Neuron (in vitro differentiated cells): ENCODE measurements around the gene CCDC27.

Source experiments
- H2AFZ ChIP-seq: one replicate; pipeline ENCODE4 v1.6.1; 2013; ENCODE audit warnings: low read depth, mild to moderate bottlenecking, inconsistent platforms, low read length, moderate library complexity
- H3K27me3 ChIP-seq: one replicate; pipeline ENCODE4 v1.6.1; 2013; ENCODE audit warnings: low read length; ENCODE audit not compliant: insufficient read depth
- H3K36me3 ChIP-seq: one replicate; pipeline ENCODE4 v1.6.1; 2013; ENCODE audit warnings: low read length; ENCODE audit not compliant: insufficient read depth
- H3K4me1 ChIP-seq: one replicate; pipeline ENCODE4 v1.6.1; 2013; ENCODE audit warnings: low read length; ENCODE audit not compliant: insufficient read depth
- H3K4me3 ChIP-seq: 2 replicates; pipeline ENCODE4 v1.5.1; 2013; ENCODE audit warnings: mild to moderate bottlenecking, low read length, moderate library complexity
- H3K9me3 ChIP-seq: one replicate; pipeline ENCODE4 v1.6.1; 2013; ENCODE audit warnings: low read length

The CCDC27 gene

GRCh38 chr1:3752400-3752945, at the start of gene CCDC27:
Gene CCDC27, plus strand, starts transcription at chr1:3752450. Its CDS starts 32 bp downstream, at chr1:3752482.
- Histone ChIP-seq H3K27me3 (peaks cover 20% of the 10 kb centered on the region), H3K4me3 (no peak within 1 kb of the TSS), H3K9me3 (no peaks in the 10 kb centered on the region), H3K36me3 (no peaks in the 10 kb centered on the region), H3K4me1 (no peaks in the 10 kb centered on the region), H2AFZ (no peak within 1 kb of the TSS)

DNA sequence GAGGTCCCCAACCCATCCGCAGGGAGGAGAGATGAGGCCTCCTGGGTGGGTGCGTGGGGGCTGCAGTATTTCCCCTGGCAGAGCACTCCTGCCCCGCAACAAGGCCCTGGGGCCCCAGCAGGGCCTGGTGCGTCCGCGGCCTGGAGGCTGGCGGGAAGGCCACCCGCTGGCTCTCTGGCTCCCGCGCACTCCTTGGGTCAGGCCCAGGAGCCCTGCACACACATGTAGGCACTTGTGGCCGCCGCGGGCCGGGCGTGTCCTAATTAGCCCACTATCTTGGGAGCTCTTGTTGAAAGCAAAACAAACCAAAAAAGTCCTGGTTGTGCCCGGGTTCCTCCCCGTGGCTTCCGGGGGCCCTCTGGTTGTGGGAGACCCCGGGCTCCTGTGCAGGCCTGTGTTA, 49.7 kb upstream of the CCDC27 start:
- H3K4me3 ChIP-seq: no peak overlapping the region
- H3K4me1 ChIP-seq: peaks cover 10% of the 10 kb centered on the region
- H3K36me3 ChIP-seq: no peaks in the 10 kb centered on the region
- no peak overlapping the region for H2AFZ ChIP-seq
- H3K9me3 ChIP-seq: no peaks in the 10 kb centered on the region
- H3K27me3 ChIP-seq: peaks cover 57% of the 10 kb centered on the region

DNA sequence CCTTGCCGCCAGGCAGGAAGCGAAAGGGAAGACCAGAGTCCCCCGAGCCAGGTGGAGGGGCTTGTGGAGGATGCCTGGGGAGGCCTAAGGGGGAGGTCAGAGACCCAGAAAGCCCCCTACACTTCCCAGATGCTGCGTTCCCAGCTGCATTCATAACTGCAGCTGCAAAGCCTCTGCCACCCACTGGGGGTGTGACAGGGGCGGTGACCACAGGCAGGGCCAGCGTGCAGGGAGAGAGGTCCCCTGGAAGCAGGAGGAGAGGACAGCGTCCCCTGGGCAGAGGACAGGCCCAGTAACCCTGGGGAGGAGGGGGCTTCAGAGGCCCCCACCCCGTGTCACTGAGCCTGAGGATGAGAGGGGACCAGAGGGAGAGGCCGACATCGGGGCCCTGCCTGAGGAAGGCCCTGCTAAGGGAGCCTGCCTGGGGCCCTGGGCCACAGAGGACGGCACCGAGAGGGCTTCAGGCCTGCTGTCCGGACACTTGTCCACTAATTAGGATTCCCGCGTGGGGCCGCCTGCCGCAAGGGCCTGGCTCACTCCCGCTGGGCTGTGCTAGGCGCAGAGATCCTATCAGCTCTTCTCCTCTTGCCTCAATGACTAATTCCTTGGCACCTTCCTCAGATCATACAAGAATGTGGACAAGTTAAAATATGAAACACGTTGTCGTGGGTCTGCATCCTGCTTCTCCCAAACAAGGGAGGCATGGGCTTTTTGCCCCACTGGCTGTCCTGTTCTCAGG, 49.1 kb upstream of the CCDC27 start:
- H3K36me3 ChIP-seq: no peaks in the 10 kb centered on the region

DNA sequence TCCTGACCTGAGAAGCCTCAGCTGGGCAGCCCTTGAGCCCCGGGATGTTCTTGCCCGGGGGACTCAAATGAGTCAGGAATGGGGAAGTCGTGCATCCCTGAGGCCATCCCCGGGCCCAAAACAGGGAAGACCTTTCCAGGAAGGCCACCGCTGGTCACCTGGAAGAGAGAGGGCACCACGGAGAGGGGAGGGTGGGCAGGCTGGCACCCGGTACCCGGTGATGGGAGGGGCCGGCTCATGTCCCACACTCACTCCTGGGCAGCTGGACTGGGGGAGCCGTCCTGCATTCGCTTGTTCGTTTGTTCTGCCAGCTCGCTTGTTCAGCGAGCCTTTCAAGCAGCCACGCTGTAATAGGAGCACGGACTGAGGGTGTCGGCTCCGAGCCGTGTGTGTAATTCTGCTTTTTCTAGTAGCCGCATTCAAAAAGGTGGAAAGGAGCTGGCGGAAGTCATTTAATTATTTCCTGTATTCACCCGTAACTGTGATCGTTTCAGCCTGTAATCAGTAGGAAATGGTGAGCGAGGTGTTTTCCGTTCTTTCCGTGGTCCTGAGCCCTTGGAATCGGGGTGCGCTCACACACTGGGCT, 48.4 kb upstream of the CCDC27 start:
- Histone ChIP-seq H3K4me3 (no peak overlapping the region), H3K36me3 (no peaks in the 10 kb centered on the region), H3K4me1 (peaks cover 10% of the 10 kb centered on the region), H3K9me3 (no peaks in the 10 kb centered on the region), H2AFZ (no peak overlapping the region), H3K27me3 (peaks cover 57% of the 10 kb centered on the region)

More for the DNA sequence above, 49.1 kb upstream of the CCDC27 start:
- no peak overlapping the region for H3K4me3 ChIP-seq
- H3K9me3 ChIP-seq: no peaks in the 10 kb centered on the region
- H3K4me1 ChIP-seq: peaks cover 10% of the 10 kb centered on the region
- peaks cover 56% of the 10 kb centered on the region for H3K27me3 ChIP-seq
- no peak overlapping the region for H2AFZ ChIP-seq

DNA sequence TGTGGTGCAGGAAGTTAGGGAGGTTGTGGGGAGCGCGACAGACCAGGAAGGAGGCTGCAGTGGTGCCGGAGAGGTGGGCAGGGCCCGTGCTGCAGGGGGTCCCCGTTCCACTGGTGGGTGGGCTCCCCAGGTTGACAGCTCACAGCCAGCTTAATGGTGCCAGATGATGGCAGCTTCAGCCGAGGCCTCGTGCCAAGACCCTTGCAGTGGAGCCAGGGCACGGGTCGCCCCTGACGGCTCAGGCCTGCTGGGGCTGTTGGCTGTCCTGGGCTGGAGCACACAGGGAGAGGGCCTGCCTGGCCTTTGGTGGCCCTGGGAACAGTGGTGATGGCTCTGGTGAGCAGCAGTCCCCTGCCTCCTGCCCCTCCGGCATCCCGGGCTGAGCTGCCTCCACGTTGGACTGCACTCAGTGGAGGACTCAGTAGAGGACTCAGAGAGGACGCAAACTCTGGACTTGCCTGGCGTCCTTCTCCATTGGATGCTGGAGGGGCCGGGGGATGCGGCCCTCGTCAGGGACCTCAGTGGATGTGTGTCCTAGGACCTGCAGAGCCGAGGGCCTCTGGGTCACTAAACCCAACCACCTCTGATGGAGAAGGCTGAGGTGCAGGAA, 46.8 kb upstream of the CCDC27 start:
- H3K9me3 ChIP-seq: no peaks in the 10 kb centered on the region
- no peak overlapping the region for H3K4me3 ChIP-seq
- peaks cover 56% of the 10 kb centered on the region for H3K27me3 ChIP-seq
- H2AFZ ChIP-seq: no peak overlapping the region
- H3K36me3 ChIP-seq: no peaks in the 10 kb centered on the region
- peaks cover 10% of the 10 kb centered on the region for H3K4me1 ChIP-seq

GRCh38 chr1:3706651-3707297, 45.5 kb upstream of the CCDC27 start:
- Histone ChIP-seq H3K4me3 (no peak overlapping the region), H3K36me3 (no peaks in the 10 kb centered on the region), H3K4me1 (peaks cover 10% of the 10 kb centered on the region), H3K27me3 (peaks cover 66% of the 10 kb centered on the region), H3K9me3 (no peaks in the 10 kb centered on the region), H2AFZ (no peak overlapping the region)

- Histone ChIP-seq H3K9me3 (no peaks in the 10 kb centered on the region), H2AFZ (no peak overlapping the region), H3K36me3 (no peaks in the 10 kb centered on the region), H3K4me1 (peaks cover 10% of the 10 kb centered on the region), H3K27me3 (peaks cover 72% of the 10 kb centered on the region), H3K4me3 (no peak overlapping the region)
Observed at GRCh38 chr1:3707298-3707938, 44.8 kb upstream of the CCDC27 start.

- H3K4me3 ChIP-seq: no peak overlapping the region
- no peaks in the 10 kb centered on the region for H3K9me3 ChIP-seq
- H3K36me3 ChIP-seq: no peaks in the 10 kb centered on the region
- peaks cover 75% of the 10 kb centered on the region for H3K27me3 ChIP-seq
- H2AFZ ChIP-seq: no peak overlapping the region
- peaks cover 7% of the 10 kb centered on the region for H3K4me1 ChIP-seq
Observed at GRCh38 chr1:3707939-3708328, 44.3 kb upstream of the CCDC27 start.

DNA sequence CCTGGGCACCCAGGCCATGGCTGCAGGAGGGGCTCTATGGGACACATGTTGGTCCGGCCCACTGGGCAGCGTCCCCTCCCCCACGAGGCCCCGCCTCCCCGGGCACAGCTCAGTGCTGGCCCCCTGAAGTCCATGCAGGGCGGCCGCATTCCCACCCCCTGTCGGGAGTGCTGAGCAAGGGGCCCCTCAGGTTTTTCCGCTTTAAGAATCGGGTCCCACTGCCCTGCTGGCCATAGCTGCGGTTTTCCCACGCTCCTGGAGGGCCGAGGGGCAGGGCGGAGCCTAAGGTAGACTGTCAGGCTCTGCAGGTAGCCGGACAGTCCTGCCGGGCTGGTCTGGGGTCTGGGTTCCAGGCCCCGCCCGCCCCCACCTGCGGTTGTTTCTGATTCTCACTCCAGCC, 43.5 kb upstream of the CCDC27 start:
- Histone ChIP-seq H3K4me1 (no peaks in the 10 kb centered on the region), H3K4me3 (no peak overlapping the region), H3K27me3 (peaks cover 75% of the 10 kb centered on the region), H2AFZ (no peak overlapping the region), H3K36me3 (no peaks in the 10 kb centered on the region), H3K9me3 (no peaks in the 10 kb centered on the region)

DNA sequence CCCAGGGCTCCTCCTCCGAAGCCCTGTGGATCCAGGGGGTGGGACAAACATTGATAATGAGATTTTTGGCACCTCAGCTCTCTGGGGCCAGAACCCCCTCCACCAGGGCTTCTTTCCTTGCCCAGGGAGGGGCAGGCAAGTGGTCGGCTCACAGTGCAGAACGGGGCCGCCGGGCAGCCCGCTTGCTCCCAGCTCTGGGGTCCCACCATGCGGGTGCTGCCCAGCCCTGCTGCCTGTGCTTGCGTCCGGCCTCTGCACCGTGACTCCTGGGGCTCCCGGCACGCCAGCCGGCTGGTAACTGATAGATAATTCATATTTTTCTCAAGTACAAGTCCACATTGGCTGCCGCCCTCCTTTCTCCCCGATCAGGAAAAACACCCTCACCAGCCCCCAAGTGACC, 42.0 kb upstream of the CCDC27 start:
- H3K27me3 ChIP-seq: peaks cover 81% of the 10 kb centered on the region
- H3K9me3 ChIP-seq: no peaks in the 10 kb centered on the region
- H3K4me3 ChIP-seq: no peak overlapping the region

GRCh38 chr1:3711381-3711779, 40.9 kb upstream of the CCDC27 start:
- H3K36me3 ChIP-seq: no peaks in the 10 kb centered on the region
- H2AFZ ChIP-seq: no peak overlapping the region
- H3K4me3 ChIP-seq: no peak overlapping the region
- no peaks in the 10 kb centered on the region for H3K9me3 ChIP-seq
- H3K4me1 ChIP-seq: no peaks in the 10 kb centered on the region
- peaks cover 90% of the 10 kb centered on the region for H3K27me3 ChIP-seq

More for the DNA sequence above, 42.0 kb upstream of the CCDC27 start:
- H3K36me3 ChIP-seq: no peaks in the 10 kb centered on the region
- no peaks in the 10 kb centered on the region for H3K4me1 ChIP-seq
- no peak overlapping the region for H2AFZ ChIP-seq

GRCh38 chr1:3711780-3712451, 40.3 kb upstream of the CCDC27 start:
- Histone ChIP-seq H3K36me3 (no peaks in the 10 kb centered on the region), H3K9me3 (no peaks in the 10 kb centered on the region), H3K4me3 (no peak overlapping the region), H2AFZ (no peak overlapping the region), H3K27me3 (peaks cover 88% of the 10 kb centered on the region), H3K4me1 (no peaks in the 10 kb centered on the region)
